ENCODE measurements around the gene SMIM38. TPM values are rescaled to one million over a fixed set of nuclear protein-coding genes. Genes with fewer than 3 reads are reported as not detected.

Gene SMIM38
- total and polyA plus RNA-seq, 2 of the 4 experiments (the other 2 are of a cell fraction) = under 0.01 to 0.05 TPM

DNA sequence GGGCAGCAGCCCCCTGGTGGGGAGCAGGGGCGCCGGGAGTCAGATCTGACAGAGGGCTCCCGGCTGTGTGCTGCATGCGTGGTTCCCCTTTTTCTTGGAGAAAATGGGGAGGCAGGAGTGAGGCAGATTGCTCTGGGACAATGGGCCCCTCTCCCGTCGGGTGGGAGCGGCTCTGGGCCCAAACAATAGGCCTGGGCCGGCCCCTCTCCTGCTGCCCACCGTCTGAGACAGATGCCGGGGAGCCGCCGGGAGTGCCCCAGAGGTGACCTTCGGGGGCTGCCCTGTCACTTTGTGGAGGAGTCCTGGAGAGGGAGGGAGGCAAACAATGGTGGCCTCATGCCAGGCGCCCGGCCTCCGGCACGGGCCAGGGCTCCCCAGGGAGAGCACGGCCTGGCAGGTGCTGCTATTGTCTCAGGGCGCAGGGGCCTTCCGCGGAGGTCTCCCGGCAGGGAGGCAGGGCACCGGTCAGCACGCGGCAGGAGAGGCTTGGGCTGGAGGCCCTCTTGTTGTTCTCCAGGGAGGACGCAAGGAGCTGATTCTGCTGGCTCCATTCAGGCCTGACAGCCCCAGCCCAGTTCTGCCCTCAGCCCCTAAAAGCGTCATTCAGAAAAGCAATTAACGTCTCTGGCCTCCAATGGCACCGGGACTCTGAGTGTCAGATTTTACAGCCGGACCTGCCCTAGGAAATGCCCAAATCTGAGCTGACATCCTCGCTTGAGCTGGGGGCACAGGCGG is 44.8 kb downstream of the SMIM38 start (continued):
- TF ChIP-seq MAFK (IDR thresholded peaks at IDR 0.05; ENCODE audit: low read depth, low read length) = no peak

- Histone ChIP-seq H3K79me1 (ENCODE audit: low read depth in 1 of 2, low read length in 2 of 2) (no peaks in the 10 kb centered on the region), H2BK5ac (ENCODE audit: low read depth, low read length, poor library complexity, severe bottlenecking) (no peak overlapping the region), H2BK15ac (ENCODE audit: low read depth, low read length) (no peak overlapping the region), H3K27me3 (ENCODE audit: control insufficient read depth, insufficient read depth, low read length) (peaks cover 37% of the 10 kb centered on the region), H2AFZ (replicated peaks; ENCODE audit: low read length, poor library complexity) (no peak overlapping the region), H4K20me1 (ENCODE audit: insufficient read depth, low read length) (no peaks in the 10 kb centered on the region), H3K4ac (ENCODE audit: low read depth, low read length) (no peak overlapping the region), H2AK5ac (ENCODE audit: low read depth, low read length) (no peak overlapping the region), H3K4me2 (ENCODE audit: low read depth, low read length) (no peak overlapping the region), H3K36me3 (ENCODE audit: control insufficient read depth, insufficient read depth, low read length) (no peaks in the 10 kb centered on the region), H3K9me1 (ENCODE audit: insufficient read depth, low read length) (no peaks in the 10 kb centered on the region), H3K18ac (ENCODE audit: low read depth, low read length) (no peak overlapping the region), H4K8ac (ENCODE audit: low read depth in 2 of 2, low read length in 2 of 2) (no peak overlapping the region), H3K9me3 (ENCODE audit: control insufficient read depth, insufficient read depth, low read length) (no peaks in the 10 kb centered on the region), H3K23ac (ENCODE audit: low read depth, low read length) (no peak overlapping the region), H2AK9ac (replicated peaks; ENCODE audit: low read depth, low read length, poor library complexity) (no peak overlapping the region), H3K56ac (ENCODE audit: extremely low read depth, insufficient read depth, low read length) (no peak overlapping the region), H4K5ac (ENCODE audit: low read depth, low read length) (no peak overlapping the region), H2BK120ac (ENCODE audit: low read depth, low read length) (no peak overlapping the region), H4K91ac (ENCODE audit: insufficient read depth, low read depth, low read length) (no peak overlapping the region), H3K9ac (ENCODE audit: low read depth, low read length) (no peak overlapping the region), H3K14ac (replicated peaks; ENCODE audit: low read depth, low read length) (no peak overlapping the region), H3K27ac (ENCODE audit: insufficient read depth, low read length) (no peak overlapping the region), H3K4me3 (ENCODE audit: insufficient read depth, low read depth, low read length) (no peak overlapping the region), H3K4me1 (ENCODE audit: control insufficient read depth, insufficient read depth, low read length) (no peaks in the 10 kb centered on the region; the same call in 1 of the 2 replicates), H2BK20ac (ENCODE audit: low read depth, low read length) (no peak overlapping the region)
- ATAC-seq (ENCODE audit: low read depth) (no peak), DNase-seq (no peak)
- intact Hi-C loops (cut with micrococcal nuclease) = no loop called here
- ChIA-PET CTCF (no interaction called here), POLR2A (ENCODE audit: unreplicated experiment) (interaction anchor here (0.6 kb wide), 1 partner anchor 47 kb away, joined by 20 read pairs; no protein-coding TSS in a partner anchor)
- no CpG with 5 or more reads among the region's 4 CpGs for WGBS, 2 experiments (ENCODE audit: extremely low coverage in 2 of 2, insufficient read length in 1 of 2)
- in situ Hi-C loops (cut with MboI; ENCODE audit: low sequenced_read_pairs) = no loop called here
- no TSS peak for BruUV-seq (replicated peaks)
- dilution Hi-C loops (cut with HindIII; ENCODE audit: low sequenced_read_pairs, unreplicated experiment) = no loop called here
- no peak for TF ChIP-seq POLR2A (IDR thresholded peaks at IDR 0.05; ENCODE audit: low read depth, low read length)
- no peak for TF ChIP-seq CEBPB (IDR thresholded peaks at IDR 0.05; ENCODE audit: low read depth, low read length)
- TF ChIP-seq RCOR1 (IDR thresholded peaks at IDR 0.05; ENCODE audit: insufficient replicate concordance, low read length) = no peak
- TF ChIP-seq USF2 (IDR thresholded peaks at IDR 0.05; ENCODE audit: low read depth, low read length) = no peak
- TF ChIP-seq, protein P1, sequence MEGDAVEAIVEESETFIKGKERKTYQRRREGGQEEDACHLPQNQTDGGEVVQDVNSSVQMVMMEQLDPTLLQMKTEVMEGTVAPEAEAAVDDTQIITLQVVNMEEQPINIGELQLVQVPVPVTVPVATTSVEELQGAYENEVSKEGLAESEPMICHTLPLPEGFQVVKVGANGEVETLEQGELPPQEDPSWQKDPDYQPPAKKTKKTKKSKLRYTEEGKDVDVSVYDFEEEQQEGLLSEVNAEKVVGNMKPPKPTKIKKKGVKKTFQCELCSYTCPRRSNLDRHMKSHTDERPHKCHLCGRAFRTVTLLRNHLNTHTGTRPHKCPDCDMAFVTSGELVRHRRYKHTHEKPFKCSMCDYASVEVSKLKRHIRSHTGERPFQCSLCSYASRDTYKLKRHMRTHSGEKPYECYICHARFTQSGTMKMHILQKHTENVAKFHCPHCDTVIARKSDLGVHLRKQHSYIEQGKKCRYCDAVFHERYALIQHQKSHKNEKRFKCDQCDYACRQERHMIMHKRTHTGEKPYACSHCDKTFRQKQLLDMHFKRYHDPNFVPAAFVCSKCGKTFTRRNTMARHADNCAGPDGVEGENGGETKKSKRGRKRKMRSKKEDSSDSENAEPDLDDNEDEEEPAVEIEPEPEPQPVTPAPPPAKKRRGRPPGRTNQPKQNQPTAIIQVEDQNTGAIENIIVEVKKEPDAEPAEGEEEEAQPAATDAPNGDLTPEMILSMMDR (conservative IDR thresholded peaks at IDR 0.05; ENCODE audit: low read depth, low read length) = no peak
- no peak for TF ChIP-seq NFE2L2 (IDR thresholded peaks at IDR 0.05; ENCODE audit: low read depth, low read length)
- no peak for TF ChIP-seq SMC3 (IDR thresholded peaks at IDR 0.05; ENCODE audit: low read depth, low read length)
- TF ChIP-seq CHD1 (IDR thresholded peaks at IDR 0.05; ENCODE audit: low read depth, low read length) = no peak
- TF ChIP-seq FOS (IDR thresholded peaks at IDR 0.05; ENCODE audit: low read depth, low read length) = no peak
- no peak for TF ChIP-seq MXI1 (IDR thresholded peaks at IDR 0.05; ENCODE audit: borderline replicate concordance, low read depth, low read length)
- no peak for TF ChIP-seq RAD21 (IDR thresholded peaks at IDR 0.05; ENCODE audit: low read length)
- TF ChIP-seq MAFK (IDR thresholded peaks at IDR 0.05; ENCODE audit: low read depth, low read length) = no peak
- TF ChIP-seq MAZ (IDR thresholded peaks at IDR 0.05; ENCODE audit: borderline replicate concordance, low read depth, low read length) = no peak
- TF ChIP-seq ELK1 (IDR thresholded peaks at IDR 0.05; ENCODE audit: borderline replicate concordance, low read depth, low read length) = no peak
Observed at GRCh38 chr11:69201066-69201365, 45.3 kb downstream of the SMIM38 start.

Data from IMR-90 (cell line).